ENCODE data around the gene ANXA5.

DNA sequence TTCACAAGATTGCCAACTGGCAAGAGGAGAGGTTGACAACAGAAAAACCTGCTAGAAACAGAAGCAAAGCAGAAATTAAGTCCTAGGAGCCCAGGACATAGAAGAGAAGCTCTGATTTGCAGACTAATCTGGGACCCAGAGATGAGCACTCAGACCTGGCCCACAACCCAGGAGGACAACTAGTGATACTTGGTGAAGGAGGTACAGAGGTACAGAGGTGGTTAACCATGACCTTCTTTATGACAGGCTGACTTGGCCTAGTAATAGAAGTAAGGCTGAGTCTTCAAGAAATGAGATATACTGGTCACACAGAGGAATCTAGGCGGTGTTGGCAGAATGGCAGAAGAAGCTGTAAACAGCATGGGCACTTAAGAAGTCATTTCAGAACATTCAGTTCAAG, 43.6 kb downstream of the ANXA5 start:
- TF ChIP-seq FOXM1 (IDR thresholded peaks at IDR 0.05; ENCODE audit: borderline replicate concordance, low read depth) (no peak), YY1 (IDR thresholded peaks at IDR 0.05; ENCODE audit: low read depth) (no peak), EP300 (IDR thresholded peaks at IDR 0.05; ENCODE audit: borderline replicate concordance) (no peak), RAD21 (IDR thresholded peaks at IDR 0.05; ENCODE audit: low read depth) (no peak), TAF1 (IDR thresholded peaks at IDR 0.05; ENCODE audit: low read depth) (no peak), EGR1 (IDR thresholded peaks at IDR 0.05) (no peak), CREB1 (IDR thresholded peaks at IDR 0.05; ENCODE audit: low read depth) (no peak), TCF12 (IDR thresholded peaks at IDR 0.05; ENCODE audit: low read depth) (no peak), CEBPB (IDR thresholded peaks at IDR 0.05) (no peak), ZBTB7A (IDR thresholded peaks at IDR 0.05; ENCODE audit: low read depth) (no peak), NFIC (IDR thresholded peaks at IDR 0.05) (no peak)
- TF ChIP-seq, protein P1, sequence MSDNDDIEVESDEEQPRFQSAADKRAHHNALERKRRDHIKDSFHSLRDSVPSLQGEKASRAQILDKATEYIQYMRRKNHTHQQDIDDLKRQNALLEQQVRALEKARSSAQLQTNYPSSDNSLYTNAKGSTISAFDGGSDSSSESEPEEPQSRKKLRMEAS (IDR thresholded peaks at IDR 0.05): no peak
- TF ChIP-seq, protein P2, sequence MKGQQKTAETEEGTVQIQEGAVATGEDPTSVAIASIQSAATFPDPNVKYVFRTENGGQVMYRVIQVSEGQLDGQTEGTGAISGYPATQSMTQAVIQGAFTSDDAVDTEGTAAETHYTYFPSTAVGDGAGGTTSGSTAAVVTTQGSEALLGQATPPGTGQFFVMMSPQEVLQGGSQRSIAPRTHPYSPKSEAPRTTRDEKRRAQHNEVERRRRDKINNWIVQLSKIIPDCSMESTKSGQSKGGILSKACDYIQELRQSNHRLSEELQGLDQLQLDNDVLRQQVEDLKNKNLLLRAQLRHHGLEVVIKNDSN (IDR thresholded peaks at IDR 0.05): no peak
- TF ChIP-seq, protein P3, sequence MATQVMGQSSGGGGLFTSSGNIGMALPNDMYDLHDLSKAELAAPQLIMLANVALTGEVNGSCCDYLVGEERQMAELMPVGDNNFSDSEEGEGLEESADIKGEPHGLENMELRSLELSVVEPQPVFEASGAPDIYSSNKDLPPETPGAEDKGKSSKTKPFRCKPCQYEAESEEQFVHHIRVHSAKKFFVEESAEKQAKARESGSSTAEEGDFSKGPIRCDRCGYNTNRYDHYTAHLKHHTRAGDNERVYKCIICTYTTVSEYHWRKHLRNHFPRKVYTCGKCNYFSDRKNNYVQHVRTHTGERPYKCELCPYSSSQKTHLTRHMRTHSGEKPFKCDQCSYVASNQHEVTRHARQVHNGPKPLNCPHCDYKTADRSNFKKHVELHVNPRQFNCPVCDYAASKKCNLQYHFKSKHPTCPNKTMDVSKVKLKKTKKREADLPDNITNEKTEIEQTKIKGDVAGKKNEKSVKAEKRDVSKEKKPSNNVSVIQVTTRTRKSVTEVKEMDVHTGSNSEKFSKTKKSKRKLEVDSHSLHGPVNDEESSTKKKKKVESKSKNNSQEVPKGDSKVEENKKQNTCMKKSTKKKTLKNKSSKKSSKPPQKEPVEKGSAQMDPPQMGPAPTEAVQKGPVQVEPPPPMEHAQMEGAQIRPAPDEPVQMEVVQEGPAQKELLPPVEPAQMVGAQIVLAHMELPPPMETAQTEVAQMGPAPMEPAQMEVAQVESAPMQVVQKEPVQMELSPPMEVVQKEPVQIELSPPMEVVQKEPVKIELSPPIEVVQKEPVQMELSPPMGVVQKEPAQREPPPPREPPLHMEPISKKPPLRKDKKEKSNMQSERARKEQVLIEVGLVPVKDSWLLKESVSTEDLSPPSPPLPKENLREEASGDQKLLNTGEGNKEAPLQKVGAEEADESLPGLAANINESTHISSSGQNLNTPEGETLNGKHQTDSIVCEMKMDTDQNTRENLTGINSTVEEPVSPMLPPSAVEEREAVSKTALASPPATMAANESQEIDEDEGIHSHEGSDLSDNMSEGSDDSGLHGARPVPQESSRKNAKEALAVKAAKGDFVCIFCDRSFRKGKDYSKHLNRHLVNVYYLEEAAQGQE (IDR thresholded peaks at IDR 0.05; ENCODE audit: low read depth): no peak

All from Ishikawa (cell line).